GM12878 (cell line): ENCODE data around the gene TRIOBP. TPM values are rescaled to one million over a fixed set of nuclear protein-coding genes. Genes with fewer than 3 reads are reported as not detected.

Experiments
- ATAC-seq: fragments of 200-7000 bp; cut with Tn5 transposase; 3 replicates; pipeline ENCODE4 v1.9.1; 2020; ENCODE audit warnings: mild to moderate bottlenecking, moderate library complexity
- BruUV-seq: library from RNA; stranded (reverse); fragments of 400-500 nt; replicated peaks from 2 replicates; lab custom pipeline; 2021; lab: Mats Ljungman, UMichigan
- CTCF ChIA-PET: fragments of 300-600 bp; sonication (Branson Sonifier 250); formaldehyde crosslinking; extraction: SDS; loops from one replicate; lab custom pipeline; 2021; ENCODE audit warnings: inconsistent platforms; lab: Yijun Ruan, JAX
- POLR2A ChIA-PET: fragments of 350-600 bp; formaldehyde crosslinking; extraction: SDS; loops from one replicate; lab custom pipeline; 2021; ENCODE audit warnings: inconsistent platforms; lab: Charles Lee
- RAD21 ChIA-PET: fragments of 300-600 bp; sonication (Branson Sonifier 250); formaldehyde crosslinking; loops from one replicate; lab custom pipeline; 2023; ENCODE audit warnings: antibody characterized with exemption; ENCODE audit not compliant: unreplicated experiment; lab: Charles Lee
- SMC1A ChIA-PET: fragments of 300-600 bp; sonication (Branson Sonifier 250); formaldehyde crosslinking; loops from one replicate; lab custom pipeline; 2023; ENCODE audit not compliant: unreplicated experiment, uncharacterized antibody; lab: Charles Lee
- DNase-seq: peaks from one replicate; pipeline ENCODE4 v3.0.0-alpha.2; 2011; ENCODE audit warnings: low read depth, low spot score
- FAIRE-seq: peaks from 3 replicates; lab custom pipeline; 2011; peaks lifted over from hg19 to GRCh38; lab: Jason Lieb, UNC
- H2AFZ ChIP-seq: 2 replicates; pipeline ENCODE4 v1.6.0; 2011; ENCODE audit warnings: low read depth, low read length, control low read depth; ENCODE audit not compliant: control insufficient read depth
- H3K27ac ChIP-seq: 2 replicates; pipeline ENCODE4 v1.5.1; 2011; ENCODE audit warnings: control low read depth; ENCODE audit not compliant: control insufficient read depth, insufficient read depth
- H3K27me3 ChIP-seq, 2 experiments: replicated peaks in 1 of 2; 2 replicates each; pipeline versions ENCODE4 v1.6.0 to v1.6.1; 2011; ENCODE audit warnings: low read length in 1 of 2; ENCODE audit not compliant: control insufficient read depth in 2 of 2, insufficient read depth in 2 of 2
- H3K36me3 ChIP-seq, 2 experiments: 2 replicates each; pipeline ENCODE4 v1.5.1; 2011; ENCODE audit warnings: low read length in 1 of 2; ENCODE audit not compliant: control insufficient read depth in 2 of 2, insufficient read depth in 2 of 2
- H3K4me1 ChIP-seq: 2 replicates; pipeline ENCODE4 v1.6.1; 2011; ENCODE audit warnings: mild to moderate bottlenecking, low read length, moderate library complexity, mixed read lengths; ENCODE audit not compliant: control insufficient read depth, insufficient read depth
- H3K4me2 ChIP-seq: 2 replicates; pipeline ENCODE4 v1.6.0; 2011; ENCODE audit warnings: control low read depth; ENCODE audit not compliant: control insufficient read depth, insufficient read depth
- H3K4me3 ChIP-seq: fragments of 200-600 bp; sonication (generic); 2 replicates; pipeline ENCODE4 v1.5.1; 2016
- H3K79me2 ChIP-seq: 2 replicates; pipeline ENCODE4 v1.6.0; 2011; ENCODE audit warnings: low read length; ENCODE audit not compliant: control insufficient read depth, insufficient read depth
- H3K9ac ChIP-seq: 2 replicates; pipeline ENCODE4 v1.8.0; 2011; ENCODE audit warnings: low read length, control low read depth, mixed read lengths; ENCODE audit not compliant: control insufficient read depth, insufficient read depth
- H3K9me3 ChIP-seq: replicated peaks from 3 replicates; pipeline ENCODE4 v1.5.1; 2011; ENCODE audit warnings: mild to moderate bottlenecking, low read length; ENCODE audit not compliant: control insufficient read depth, insufficient read depth
- H4K20me1 ChIP-seq: 2 replicates; pipeline ENCODE4 v1.6.0; 2011; ENCODE audit not compliant: control insufficient read depth, insufficient read depth
- ATF7 ChIP-seq: fragments of 450-650 bp; IDR thresholded peaks from 2 replicates; pipeline ENCODE4 v1.6.1; 2016; ENCODE audit warnings: low read depth, mild to moderate bottlenecking
- CREM ChIP-seq: IDR thresholded peaks from 2 replicates; pipeline ENCODE4 v1.6.1; 2014; ENCODE audit warnings: antibody characterized with exemption, low read depth
- HCFC1 ChIP-seq: fragments of 150-350 bp; IDR thresholded peaks from 2 replicates; pipeline ENCODE4 v1.6.1; 2014; ENCODE audit warnings: low read length
- NFYB ChIP-seq: IDR thresholded peaks from 2 replicates; pipeline ENCODE4 v1.6.1; 2011; ENCODE audit warnings: low read depth, mild to moderate bottlenecking, low read length, improper control_type of control experiment, moderate library complexity; ENCODE audit not compliant: insufficient read depth
- NR2C2 ChIP-seq: IDR thresholded peaks from 2 replicates; pipeline ENCODE4 v1.6.1; 2011; ENCODE audit warnings: borderline replicate concordance, low read depth; ENCODE audit not compliant: control insufficient read depth, insufficient read length
- USF1 ChIP-seq: IDR thresholded peaks from 2 replicates; pipeline ENCODE4 v1.6.1; 2011; ENCODE audit warnings: borderline replicate concordance, low read depth, mild to moderate bottlenecking, moderate library complexity, mixed read lengths, low read length; ENCODE audit not compliant: insufficient read depth; ENCODE audit errors: extremely low read length
- WGBS: methylation state at CpG from one replicate; pipeline ENCODE4 v1.1.6; 2016; ENCODE audit warnings: low lambda C conversion rate; ENCODE audit not compliant: insufficient replicate concordance, insufficient coverage; ENCODE audit errors: missing lambda C conversion rate; 5-methylcytosine and 5-hydroxymethylcytosine counted together
- in situ Hi-C: fragments of 300-500 bp; cut with MboI; formaldehyde crosslinking; loops from 9 replicates; pipeline ENCODE4 v1.14.3; 2018; ENCODE audit warnings: mixed read lengths
- intact Hi-C: fragments of 100-400 bp; cut with micrococcal nuclease; formaldehyde crosslinking; loops from one replicate; pipeline ENCODE4 v1.14.2; 2022; ENCODE audit not compliant: unreplicated experiment
- polyA plus RNA-seq, 11 experiments: library from polyadenylated mRNA; depleted of rRNA in 4 of 11; unstranded in 6 of 11; stranded (reverse) in 5 of 11; fragments of >200 nt; fragmentation: Nextera tagmentation in 4 of 11; fragmentation: Illumina TruSeq in 1 of 11; extraction: Ambion mirVana in 4 of 11; extraction: Trizol in 1 of 11; gene quantifications; 1 replicate in 1 of 11; 2 replicates in 10 of 11; pipeline versions ENCODE4 v1.2.1 to v1.2.3, GENCODE V29; 2011 to 2016; ENCODE audit warnings: inconsistent platforms in 2 of 11, missing spikeins in 2 of 11, low read depth in 1 of 11
- total RNA-seq, 4 experiments: library from RNA; depleted of rRNA in 3 of 4; stranded (reverse); fragments of >200 nt in 3 of 4; fragmentation: Illumina TruSeq in 1 of 4; extraction: Trizol in 1 of 4; gene quantifications; 2 replicates each; pipeline versions ENCODE4 v1.2.1 to v1.2.3, GENCODE V29; 2013 to 2021
- TF ChIP-seq, protein P1 (sequence below): IDR thresholded peaks from 2 replicates; pipeline ENCODE4 v1.6.1; 2012; ENCODE audit warnings: mild to moderate bottlenecking, low read depth, low read length

The TRIOBP gene
- total and polyA plus RNA-seq, 10 of the 15 experiments (the other 5 are each of a cell fraction or from before 2014, with no cell fraction given) = 0.21 to 23.6 (median 11.9) TPM

DNA sequence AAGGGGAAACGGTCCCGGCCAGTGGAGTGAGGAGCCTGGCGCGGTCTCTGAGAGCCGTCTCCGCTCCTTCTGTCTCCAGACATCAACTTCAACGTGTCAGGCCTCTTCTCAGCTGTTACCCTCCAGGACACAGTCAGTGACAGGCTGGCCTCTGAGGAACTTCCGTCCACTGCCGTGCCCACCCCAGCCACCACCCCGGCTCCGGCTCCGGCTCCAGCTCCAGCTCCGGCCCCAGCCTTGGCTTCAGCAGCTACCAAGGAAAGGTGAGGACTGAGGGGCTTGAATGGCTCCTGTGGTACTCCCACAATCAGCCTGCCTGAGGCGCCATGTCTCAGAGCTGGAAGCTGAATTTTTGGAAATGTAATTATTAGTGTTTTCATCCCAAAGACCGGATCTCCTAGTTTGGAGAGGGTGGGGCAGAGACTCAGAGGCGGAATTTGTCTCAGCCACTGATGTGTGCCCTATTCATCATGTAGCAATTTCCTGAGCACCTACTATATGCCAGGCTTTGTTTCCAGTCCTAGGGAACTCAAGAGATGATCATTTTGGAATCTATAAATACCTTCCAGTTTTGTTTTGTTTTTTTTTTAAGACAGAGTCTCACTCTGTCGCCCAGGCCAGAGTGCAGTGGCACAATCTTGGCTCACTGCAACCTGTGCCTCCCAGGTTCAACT, 46.2 kb upstream of the TRIOBP start:
- Histone ChIP-seq H3K9ac (no peak overlapping the region), H3K4me2 (no peak overlapping the region), H3K79me2 (no peaks in the 10 kb centered on the region), H2AFZ (no peak overlapping the region), H4K20me1 (no peaks in the 10 kb centered on the region), H3K27me3 (no peaks in the 10 kb centered on the region), H3K36me3 (peaks cover 10 to 24% of the 10 kb centered on the region in 2 experiments; a peak in 3 of 4 replicates), H3K27ac (no peak overlapping the region), H3K4me1 (no peaks in the 10 kb centered on the region), H3K4me3 (no peak overlapping the region), H3K9me3 (no peaks in the 10 kb centered on the region)
- RAD21 ChIA-PET = no interaction called here
- in situ Hi-C loops = no loop called here
- 94% methylated on average over 16 of the region's 17 CpGs for WGBS
- TF ChIP-seq CREM (no peak), NFYB (no peak), USF1 (no peak), NR2C2 (no peak), ATF7 (no peak), HCFC1 (no peak)
- TF ChIP-seq, protein P1, sequence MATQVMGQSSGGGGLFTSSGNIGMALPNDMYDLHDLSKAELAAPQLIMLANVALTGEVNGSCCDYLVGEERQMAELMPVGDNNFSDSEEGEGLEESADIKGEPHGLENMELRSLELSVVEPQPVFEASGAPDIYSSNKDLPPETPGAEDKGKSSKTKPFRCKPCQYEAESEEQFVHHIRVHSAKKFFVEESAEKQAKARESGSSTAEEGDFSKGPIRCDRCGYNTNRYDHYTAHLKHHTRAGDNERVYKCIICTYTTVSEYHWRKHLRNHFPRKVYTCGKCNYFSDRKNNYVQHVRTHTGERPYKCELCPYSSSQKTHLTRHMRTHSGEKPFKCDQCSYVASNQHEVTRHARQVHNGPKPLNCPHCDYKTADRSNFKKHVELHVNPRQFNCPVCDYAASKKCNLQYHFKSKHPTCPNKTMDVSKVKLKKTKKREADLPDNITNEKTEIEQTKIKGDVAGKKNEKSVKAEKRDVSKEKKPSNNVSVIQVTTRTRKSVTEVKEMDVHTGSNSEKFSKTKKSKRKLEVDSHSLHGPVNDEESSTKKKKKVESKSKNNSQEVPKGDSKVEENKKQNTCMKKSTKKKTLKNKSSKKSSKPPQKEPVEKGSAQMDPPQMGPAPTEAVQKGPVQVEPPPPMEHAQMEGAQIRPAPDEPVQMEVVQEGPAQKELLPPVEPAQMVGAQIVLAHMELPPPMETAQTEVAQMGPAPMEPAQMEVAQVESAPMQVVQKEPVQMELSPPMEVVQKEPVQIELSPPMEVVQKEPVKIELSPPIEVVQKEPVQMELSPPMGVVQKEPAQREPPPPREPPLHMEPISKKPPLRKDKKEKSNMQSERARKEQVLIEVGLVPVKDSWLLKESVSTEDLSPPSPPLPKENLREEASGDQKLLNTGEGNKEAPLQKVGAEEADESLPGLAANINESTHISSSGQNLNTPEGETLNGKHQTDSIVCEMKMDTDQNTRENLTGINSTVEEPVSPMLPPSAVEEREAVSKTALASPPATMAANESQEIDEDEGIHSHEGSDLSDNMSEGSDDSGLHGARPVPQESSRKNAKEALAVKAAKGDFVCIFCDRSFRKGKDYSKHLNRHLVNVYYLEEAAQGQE = no peak
- POLR2A ChIA-PET = interaction anchor here (0.6 kb wide), 1 partner anchor 32 kb away, joined by 3 read pairs; no protein-coding TSS in a partner anchor
- CTCF ChIA-PET = interaction anchor here (0.7 to 2.1 kb wide), 2 partner anchors 7 to 9 kb away, joined by 3 to 7 read pairs; no protein-coding TSS in a partner anchor
- BruUV-seq = no TSS peak
- no peak for DNase-seq
- no peak for FAIRE-seq
- SMC1A ChIA-PET = no interaction called here
- intact Hi-C loops = no loop called here
- ATAC-seq = no peak
